Skeletal muscle satellite cell (primary cell): ENCODE results near the gene VSTM2L. TPM values are rescaled to one million over a fixed set of nuclear protein-coding genes. Genes with fewer than 3 reads are reported as not detected.
A peak's percentile ranks its signal among the peaks of the same experiment; 100 is the strongest.
"Not testable (repeated sequence)": the region's sequence is repeated elsewhere in the genome, so short reads cannot be mapped to it uniquely, and the experiment has no call there.

Experiments
- H3K27me3 ChIP-seq: 2 replicates; pipeline ENCODE4 v1.7.0; 2013; ENCODE audit warnings: low read length; ENCODE audit not compliant: control insufficient read depth, insufficient read depth
- H3K36me3 ChIP-seq: 2 replicates; pipeline ENCODE4 v1.7.0; 2013; ENCODE audit warnings: mild to moderate bottlenecking, control low read depth, low read length; ENCODE audit not compliant: insufficient read depth
- H3K4me1 ChIP-seq: 2 replicates; pipeline ENCODE4 v1.7.0; 2013; ENCODE audit warnings: low read length; ENCODE audit not compliant: control insufficient read depth, insufficient read depth
- H3K4me2 ChIP-seq: 2 replicates; pipeline ENCODE4 v1.7.0; 2013; ENCODE audit warnings: mild to moderate bottlenecking, low read length
- H3K4me3 ChIP-seq: 2 replicates; pipeline ENCODE4 v1.7.0; 2013; ENCODE audit warnings: low read length
- H3K9ac ChIP-seq: 2 replicates; pipeline ENCODE4 v1.7.0; 2013; ENCODE audit warnings: mild to moderate bottlenecking, low read depth, low read length, moderate library complexity
- H3K9me3 ChIP-seq: replicated peaks from 2 replicates; pipeline ENCODE4 v1.7.0; 2013; ENCODE audit warnings: mild to moderate bottlenecking, control low read depth, low read length
- total RNA-seq: library from RNA; depleted of rRNA; stranded (reverse); fragments of >200 nt; gene quantifications from 2 replicates; pipeline ENCODE4 v1.2.3, GENCODE V29; 2012; rRNA removed

Gene VSTM2L
- 0.51 and 1.1 TPM in 2 replicates for total RNA-seq

DNA sequence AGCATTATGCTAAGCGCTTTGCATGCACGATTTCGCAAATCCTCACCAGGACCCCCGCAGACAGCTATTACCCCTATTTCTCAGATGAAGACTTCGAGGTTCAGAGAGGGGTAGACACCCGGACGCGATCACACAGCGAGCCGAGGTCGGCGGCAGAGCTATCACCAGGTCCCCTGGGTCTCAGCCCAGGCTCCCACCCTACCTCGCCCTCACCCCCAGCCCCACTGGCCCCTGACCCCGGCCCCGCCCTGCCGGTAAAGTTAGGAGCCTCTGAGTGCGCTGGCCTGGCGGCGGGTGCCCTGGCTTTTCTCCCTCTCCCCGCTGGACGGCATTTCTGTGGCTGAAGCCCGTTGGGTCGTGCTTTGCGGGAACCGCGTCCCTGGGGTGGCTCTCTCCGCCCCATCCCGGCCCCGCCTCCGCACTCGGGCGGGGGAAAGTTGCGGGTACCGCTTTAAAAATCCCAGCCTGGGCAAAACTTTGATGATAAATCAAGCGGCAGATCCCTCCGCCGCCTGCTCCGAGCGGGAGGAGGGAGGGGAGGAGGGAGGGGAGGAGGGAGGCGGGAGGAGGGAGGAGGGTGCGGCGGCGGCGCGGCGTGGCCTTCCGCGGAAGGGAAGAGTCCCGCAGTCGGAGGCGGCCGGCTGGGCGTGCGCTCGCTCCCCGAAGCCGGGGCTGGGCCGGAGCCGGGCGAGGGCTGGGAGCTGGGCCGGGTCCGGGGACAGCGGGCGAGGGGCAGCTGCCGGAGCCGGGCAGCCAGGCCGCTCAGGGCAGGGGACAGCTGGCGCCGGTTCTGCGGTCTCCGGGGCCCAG, at the start of gene VSTM2L:
TSS of gene VSTM2L (plus strand) at position 624 of the 810 bp plus-strand sequence. CDS start 224 bp downstream, outside the sequence.
- H3K36me3 ChIP-seq: no peaks in the 10 kb centered on the region
- no peaks in the 10 kb centered on the region for H3K9me3 ChIP-seq
- peak within 1 kb of the TSS; percentile 70 for H3K4me3 ChIP-seq
- peaks cover 3% of the 10 kb centered on the region for H3K4me1 ChIP-seq
- H3K4me2 ChIP-seq: peak within 1 kb of the TSS; percentile 82
- peaks cover 51% of the 10 kb centered on the region for H3K27me3 ChIP-seq
- peak within 1 kb of the TSS; percentile 73 for H3K9ac ChIP-seq

GRCh38 chr20:37853823-37854375, 49.0 kb upstream of the VSTM2L start:
- Histone ChIP-seq H3K4me3 (no peak overlapping the region), H3K9me3 (no peaks in the 10 kb centered on the region), H3K27me3 (no peaks in the 10 kb centered on the region), H3K36me3 (peaks cover 10% of the 10 kb centered on the region), H3K4me2 (no peak overlapping the region), H3K4me1 (peaks cover 11% of the 10 kb centered on the region), H3K9ac (no peak overlapping the region)

DNA sequence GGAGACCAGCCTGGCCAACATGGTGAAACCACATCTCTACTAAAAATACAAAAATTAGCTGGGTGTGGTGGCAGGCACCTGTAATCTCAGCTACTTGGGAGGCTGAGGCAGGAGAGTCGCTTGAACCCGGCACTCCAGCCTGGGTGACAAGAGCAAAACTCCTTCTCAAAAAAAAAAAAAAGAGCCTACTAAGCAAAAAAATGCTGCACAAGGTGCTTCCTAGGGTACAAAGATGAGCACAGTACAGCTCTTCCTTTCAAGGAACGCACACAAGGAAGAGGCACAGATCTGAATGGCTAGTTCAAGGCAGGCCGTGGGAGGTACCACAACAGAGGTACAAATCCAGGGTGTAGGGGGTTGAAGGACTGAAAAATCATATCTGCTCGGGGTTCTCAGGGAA, 46.9 kb upstream of the VSTM2L start:
- H3K9ac ChIP-seq, H3K4me2 ChIP-seq, H3K4me3 ChIP-seq, H3K9me3 ChIP-seq, H3K27me3 ChIP-seq, H3K4me1 ChIP-seq: not testable (repeated sequence)
- peaks cover 17% of the 10 kb centered on the region for H3K36me3 ChIP-seq

DNA sequence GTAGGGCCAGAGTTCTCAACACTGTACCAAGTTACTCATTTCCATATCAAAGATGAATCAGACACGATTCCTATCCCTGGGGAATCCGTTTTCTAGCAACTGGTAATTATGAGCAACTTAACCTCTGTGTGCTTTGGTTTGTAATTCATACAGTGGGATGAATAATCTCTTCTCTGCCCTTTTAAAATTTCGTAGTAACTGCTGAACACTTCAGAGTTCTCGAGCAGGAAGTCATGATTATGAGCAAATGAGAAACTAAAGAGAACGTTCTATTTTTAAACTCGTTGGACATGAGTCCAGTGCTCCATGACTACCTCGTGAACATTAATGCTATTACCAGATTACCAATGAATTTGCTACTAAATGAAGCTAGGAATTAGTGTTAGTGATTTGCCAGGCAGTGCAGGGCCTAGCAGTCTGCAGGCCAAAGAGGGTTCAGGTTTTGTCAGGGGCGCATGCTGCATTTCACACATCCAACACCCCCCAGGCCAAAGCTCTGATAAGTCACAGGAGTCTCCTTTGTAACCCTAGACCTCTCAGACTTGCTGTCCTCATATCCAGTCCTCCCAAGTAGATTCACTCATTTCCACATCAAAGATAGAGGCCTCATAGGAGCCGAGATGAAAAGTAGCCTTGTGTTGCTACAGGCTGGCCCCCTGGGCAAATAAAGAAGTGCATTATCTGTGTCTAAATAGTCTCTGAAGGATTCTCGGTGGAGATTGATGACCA, 45.8 kb upstream of the VSTM2L start:
- Histone ChIP-seq H3K4me1 (peaks cover 5% of the 10 kb centered on the region), H3K9me3 (no peaks in the 10 kb centered on the region), H3K36me3 (peaks cover 26% of the 10 kb centered on the region), H3K27me3 (no peaks in the 10 kb centered on the region), H3K4me2 (no peak overlapping the region), H3K4me3 (no peak overlapping the region), H3K9ac (no peak overlapping the region)

GRCh38 chr20:37859406-37860171, 43.3 kb upstream of the VSTM2L start:
- H3K36me3 ChIP-seq: peaks cover 35% of the 10 kb centered on the region
- no peaks in the 10 kb centered on the region for H3K9me3 ChIP-seq
- no peak overlapping the region for H3K4me3 ChIP-seq

GRCh38 chr20:37863289-37863688, 39.6 kb upstream of the VSTM2L start:
- Histone ChIP-seq H3K4me1 (no peaks in the 10 kb centered on the region), H3K36me3 (peaks cover 35% of the 10 kb centered on the region), H3K4me2 (no peak overlapping the region), H3K27me3 (no peaks in the 10 kb centered on the region), H3K9ac (no peak overlapping the region), H3K9me3 (no peaks in the 10 kb centered on the region), H3K4me3 (no peak overlapping the region)

More at GRCh38 chr20:37859406-37860171, 43.3 kb upstream of the VSTM2L start:
- Histone ChIP-seq H3K27me3 (no peaks in the 10 kb centered on the region), H3K9ac (no peak overlapping the region), H3K4me1 (peaks cover 5% of the 10 kb centered on the region), H3K4me2 (no peak overlapping the region)

DNA sequence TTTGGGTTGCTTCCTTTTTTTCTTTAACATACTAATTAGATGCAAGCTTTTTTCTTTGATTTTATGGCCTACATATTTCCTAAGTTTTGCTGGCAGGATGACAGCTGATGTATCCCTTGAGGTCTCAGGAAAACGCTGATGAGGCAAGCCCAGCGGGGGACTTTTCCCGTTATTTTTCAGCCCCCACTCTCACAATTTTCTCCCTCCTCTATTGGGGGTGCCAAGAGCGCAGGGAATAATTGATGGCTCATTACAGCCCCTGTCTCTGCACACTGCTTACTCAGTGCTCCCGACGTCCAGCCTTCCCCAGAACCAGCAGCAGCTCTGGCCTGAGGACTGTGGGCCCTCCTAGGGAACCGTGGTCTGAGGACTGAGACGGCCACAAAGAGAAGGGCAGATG, 38.6 kb upstream of the VSTM2L start:
- Histone ChIP-seq H3K9ac (no peak overlapping the region), H3K36me3 (peaks cover 35% of the 10 kb centered on the region), H3K27me3 (no peaks in the 10 kb centered on the region), H3K4me2 (no peak overlapping the region), H3K4me1 (no peaks in the 10 kb centered on the region), H3K9me3 (no peaks in the 10 kb centered on the region), H3K4me3 (no peak overlapping the region)

- Histone ChIP-seq H3K9me3 (no peaks in the 10 kb centered on the region), H3K9ac (no peak overlapping the region), H3K4me1 (no peaks in the 10 kb centered on the region), H3K4me3 (no peak overlapping the region), H3K27me3 (no peaks in the 10 kb centered on the region), H3K36me3 (peaks cover 28% of the 10 kb centered on the region), H3K4me2 (no peak overlapping the region)
Measured at GRCh38 chr20:37866051-37866450, 36.9 kb upstream of the VSTM2L start.

DNA sequence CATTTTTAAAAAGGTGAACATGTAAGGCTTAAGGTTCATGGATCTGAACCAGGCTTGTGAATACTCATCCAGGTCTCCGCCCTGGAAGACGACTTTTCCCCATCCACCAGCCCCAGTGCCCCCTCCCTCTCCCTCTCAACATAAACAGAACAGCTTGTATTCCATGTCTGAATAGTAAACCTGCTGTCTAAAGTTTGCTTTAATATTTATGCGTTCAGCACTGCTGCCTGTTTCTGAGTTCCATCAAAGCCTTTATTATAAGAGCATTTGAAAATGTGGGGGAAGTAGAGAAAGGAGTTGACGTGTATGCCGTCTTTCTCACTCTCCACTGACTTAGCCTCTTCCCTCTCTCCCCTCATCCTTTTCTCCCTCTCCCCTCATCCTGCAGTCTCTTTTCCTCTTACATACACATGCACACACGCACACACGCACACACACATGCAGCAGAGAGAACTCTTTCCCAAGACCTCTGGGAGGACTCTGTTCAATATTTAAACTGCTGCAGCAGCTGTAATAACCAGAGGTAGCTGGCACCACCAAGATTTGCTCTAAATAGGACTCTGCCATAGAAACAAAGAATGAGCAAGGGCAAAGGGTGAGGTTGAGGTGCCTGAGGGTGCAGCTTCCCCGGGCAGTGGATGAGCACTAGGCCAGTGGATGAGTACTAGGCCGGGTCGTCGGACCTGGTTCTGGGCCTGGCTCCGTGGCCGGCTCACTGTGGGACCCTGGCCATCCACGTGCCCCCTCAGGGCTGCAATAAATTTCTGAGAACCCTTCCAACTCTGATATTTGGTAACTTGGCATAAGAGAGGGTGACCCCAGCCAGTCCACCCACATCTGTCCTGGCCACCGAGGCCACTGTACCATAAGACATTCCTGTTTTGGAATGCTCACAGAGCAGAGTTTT, 35.4 kb upstream of the VSTM2L start:
- H3K9ac ChIP-seq: no peak overlapping the region

DNA sequence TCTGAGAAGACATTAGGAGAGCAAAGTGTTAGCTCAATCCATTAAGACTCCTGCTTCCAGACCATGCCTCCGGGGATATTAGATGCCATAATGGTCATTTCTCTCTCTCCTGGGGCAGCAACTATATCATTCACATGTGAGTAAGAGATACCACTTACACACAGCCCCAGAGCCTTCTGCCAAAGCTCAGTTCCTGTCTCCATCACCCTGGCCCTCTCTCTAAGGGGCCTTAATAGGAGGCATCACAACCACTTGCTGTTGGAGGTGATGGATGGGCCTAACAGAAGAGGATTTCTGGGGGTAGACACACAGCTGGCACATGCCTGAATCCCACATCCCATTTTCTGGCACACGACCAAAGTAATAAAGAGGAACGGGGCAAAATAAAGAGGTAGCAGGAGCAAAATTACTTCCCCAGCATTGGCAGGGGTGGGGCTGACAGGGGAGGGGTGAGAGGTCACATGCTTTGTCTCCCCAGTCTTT, 34.0 kb upstream of the VSTM2L start:
- Histone ChIP-seq H3K4me1 (no peaks in the 10 kb centered on the region), H3K9ac (no peak overlapping the region), H3K9me3 (no peaks in the 10 kb centered on the region), H3K4me3 (no peak overlapping the region), H3K36me3 (peaks cover 8% of the 10 kb centered on the region), H3K27me3 (no peaks in the 10 kb centered on the region), H3K4me2 (no peak overlapping the region)

More for the DNA sequence above, 35.4 kb upstream of the VSTM2L start:
- Histone ChIP-seq H3K9me3 (no peaks in the 10 kb centered on the region), H3K4me3 (no peak overlapping the region), H3K36me3 (peaks cover 16% of the 10 kb centered on the region), H3K4me2 (no peak overlapping the region), H3K4me1 (no peaks in the 10 kb centered on the region), H3K27me3 (no peaks in the 10 kb centered on the region)
